HEK293 (cell line): ENCODE measurements around the gene CFAP46.

ENCODE experiments used
- GLI2 ChIP-seq: fragments of 450-650 bp; formaldehyde crosslinking; IDR thresholded peaks from 2 replicates; pipeline ENCODE4; 2017; ENCODE audit warnings: missing biosample characterization, missing genetic modification characterization, low read depth, borderline replicate concordance
- ZNF629 ChIP-seq: fragments of 450-650 bp; formaldehyde crosslinking; IDR thresholded peaks from 2 replicates; pipeline ENCODE4 v1.5.1; 2017; ENCODE audit warnings: missing biosample characterization, missing genetic modification characterization
- ZNF660 ChIP-seq: fragments of 450-650 bp; IDR thresholded peaks from 2 replicates; pipeline ENCODE4 v1.5.1; 2018; ENCODE audit warnings: missing biosample characterization, mild to moderate bottlenecking, missing genetic modification characterization
- ZNF785 ChIP-seq: fragments of 450-650 bp; formaldehyde crosslinking; IDR thresholded peaks from 2 replicates; pipeline ENCODE4 v1.5.1; 2016; ENCODE audit warnings: missing biosample characterization, missing genetic modification characterization
- TF ChIP-seq, protein P1 (sequence below): fragments of 450-650 bp; formaldehyde crosslinking; IDR thresholded peaks from 2 replicates; pipeline ENCODE4 v1.5.1; 2016; ENCODE audit warnings: missing biosample characterization, missing genetic modification characterization
- TF ChIP-seq, protein P2 (sequence below): fragments of 450-650 bp; formaldehyde crosslinking; IDR thresholded peaks from 2 replicates; pipeline ENCODE4 v1.5.1; 2016; ENCODE audit warnings: missing biosample characterization, missing genetic modification characterization

DNA sequence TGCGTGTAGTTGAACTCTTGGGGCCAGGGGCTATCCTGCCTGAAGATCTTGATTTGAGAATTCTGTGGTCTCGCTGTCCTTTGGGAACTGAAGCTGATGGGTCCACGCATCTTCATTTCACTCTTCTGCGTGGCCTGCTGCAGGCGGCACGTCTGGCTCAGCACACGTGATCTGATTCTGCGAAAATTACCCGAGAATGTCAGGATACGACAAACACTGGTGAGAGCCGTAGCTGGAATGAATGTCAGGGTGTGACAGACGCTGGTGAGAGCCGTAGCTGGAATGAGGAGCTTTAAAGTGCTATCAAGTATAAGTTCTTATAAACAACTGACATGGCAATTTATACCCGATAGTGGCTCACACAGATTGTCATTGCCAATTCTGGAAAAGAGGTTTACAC is 44.6 kb upstream of the CFAP46 start:
- TF ChIP-seq, protein P1, sequence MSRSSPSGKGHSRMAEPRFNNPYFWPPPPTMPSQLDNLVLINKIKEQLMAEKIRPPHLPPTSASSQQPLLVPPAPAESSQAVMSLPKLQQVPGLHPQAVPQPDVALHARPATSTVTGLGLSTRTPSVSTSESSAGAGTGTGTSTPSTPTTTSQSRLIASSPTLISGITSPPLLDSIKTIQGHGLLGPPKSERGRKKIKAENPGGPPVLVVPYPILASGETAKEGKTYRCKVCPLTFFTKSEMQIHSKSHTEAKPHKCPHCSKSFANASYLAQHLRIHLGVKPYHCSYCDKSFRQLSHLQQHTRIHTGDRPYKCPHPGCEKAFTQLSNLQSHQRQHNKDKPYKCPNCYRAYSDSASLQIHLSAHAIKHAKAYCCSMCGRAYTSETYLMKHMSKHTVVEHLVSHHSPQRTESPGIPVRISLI (tag by site-specific recombination), result no peak
- TF ChIP-seq ZNF660 (tag by site-specific recombination) (no peak), ZNF629 (tag by site-specific recombination) (no peak), ZNF785 (tag by site-specific recombination) (no peak), GLI2 (no peak)
- TF ChIP-seq, protein P2, sequence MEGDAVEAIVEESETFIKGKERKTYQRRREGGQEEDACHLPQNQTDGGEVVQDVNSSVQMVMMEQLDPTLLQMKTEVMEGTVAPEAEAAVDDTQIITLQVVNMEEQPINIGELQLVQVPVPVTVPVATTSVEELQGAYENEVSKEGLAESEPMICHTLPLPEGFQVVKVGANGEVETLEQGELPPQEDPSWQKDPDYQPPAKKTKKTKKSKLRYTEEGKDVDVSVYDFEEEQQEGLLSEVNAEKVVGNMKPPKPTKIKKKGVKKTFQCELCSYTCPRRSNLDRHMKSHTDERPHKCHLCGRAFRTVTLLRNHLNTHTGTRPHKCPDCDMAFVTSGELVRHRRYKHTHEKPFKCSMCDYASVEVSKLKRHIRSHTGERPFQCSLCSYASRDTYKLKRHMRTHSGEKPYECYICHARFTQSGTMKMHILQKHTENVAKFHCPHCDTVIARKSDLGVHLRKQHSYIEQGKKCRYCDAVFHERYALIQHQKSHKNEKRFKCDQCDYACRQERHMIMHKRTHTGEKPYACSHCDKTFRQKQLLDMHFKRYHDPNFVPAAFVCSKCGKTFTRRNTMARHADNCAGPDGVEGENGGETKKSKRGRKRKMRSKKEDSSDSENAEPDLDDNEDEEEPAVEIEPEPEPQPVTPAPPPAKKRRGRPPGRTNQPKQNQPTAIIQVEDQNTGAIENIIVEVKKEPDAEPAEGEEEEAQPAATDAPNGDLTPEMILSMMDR (tag by site-specific recombination), result no peak
